ENCODE data around the gene CYP46A1.
"Not testable (repeated sequence)": the region's sequence is repeated elsewhere in the genome, so short reads cannot be mapped to it uniquely, and the experiment has no call there.

Gene CYP46A1

DNA sequence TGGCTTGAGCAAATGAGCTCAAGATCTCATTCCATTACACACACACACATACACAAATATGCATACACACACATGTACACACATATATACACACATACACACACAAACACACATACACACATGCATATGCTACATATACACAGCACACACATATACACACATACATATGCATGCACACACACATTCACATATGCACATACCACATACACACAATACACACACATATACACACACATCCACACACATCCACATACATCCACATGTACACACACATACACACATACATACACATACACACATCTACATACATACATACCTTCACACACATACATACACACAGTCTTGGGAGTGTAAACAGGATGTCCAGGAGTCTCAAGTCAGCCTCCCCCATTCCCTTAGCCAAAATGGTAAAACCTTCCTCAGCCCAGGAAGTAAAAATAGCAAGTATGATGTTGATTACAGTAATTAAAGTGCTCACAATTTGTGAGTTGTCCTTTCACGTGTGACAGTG, 26.4 kb upstream of the CYP46A1 start:
- no peak for DNase-seq (ENCODE audit: low spot score)

DNA sequence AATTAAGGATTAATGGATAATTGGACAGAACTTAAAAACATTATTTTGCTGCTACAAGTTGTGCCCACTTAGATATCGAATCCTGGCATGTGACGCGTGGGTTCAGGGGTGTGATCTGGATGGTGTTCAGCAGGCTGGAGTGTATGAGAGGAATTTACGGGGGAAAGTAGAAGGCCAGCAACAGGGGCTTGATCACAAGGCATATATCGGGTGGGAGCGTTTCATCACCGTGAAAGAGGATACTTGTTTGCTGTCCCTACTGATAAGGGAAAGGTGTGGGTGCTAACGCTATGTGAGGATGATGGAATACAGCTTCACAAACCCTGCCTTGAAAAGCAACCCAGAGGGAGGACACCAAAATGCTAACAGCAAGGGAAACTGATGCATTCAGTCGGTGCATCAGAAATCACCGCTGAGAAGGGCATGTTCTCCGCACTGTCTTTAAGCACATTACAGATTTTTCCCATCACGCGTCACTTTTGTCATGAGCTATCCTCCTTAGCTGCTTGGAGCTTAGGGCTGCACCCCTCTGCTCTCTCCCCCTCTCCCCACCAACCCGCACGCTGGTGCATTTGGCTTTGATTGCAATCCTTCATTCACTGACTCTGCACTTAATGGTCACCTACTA, 25.8 kb upstream of the CYP46A1 start:
- no peak for DNase-seq (ENCODE audit: low spot score)

DNA sequence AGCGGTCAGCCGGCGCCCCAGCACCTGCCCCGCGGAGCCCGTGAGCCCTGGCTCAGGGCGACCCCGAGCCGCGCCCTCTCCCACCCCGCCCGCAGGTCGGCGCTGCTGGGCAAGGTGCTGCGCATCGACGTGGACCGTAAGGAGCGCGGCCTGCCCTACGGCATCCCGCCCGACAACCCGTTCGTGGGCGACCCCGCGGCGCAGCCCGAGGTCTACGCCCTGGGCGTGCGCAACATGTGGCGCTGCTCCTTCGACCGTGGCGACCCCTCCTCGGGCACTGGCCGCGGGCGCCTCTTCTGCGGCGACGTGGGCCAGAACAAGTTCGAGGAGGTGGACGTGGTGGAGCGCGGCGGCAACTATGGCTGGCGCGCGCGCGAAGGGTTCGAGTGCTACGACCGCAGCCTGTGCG, 24.8 kb upstream of the CYP46A1 start:
- DNase-seq (ENCODE audit: low spot score): no peak

DNA sequence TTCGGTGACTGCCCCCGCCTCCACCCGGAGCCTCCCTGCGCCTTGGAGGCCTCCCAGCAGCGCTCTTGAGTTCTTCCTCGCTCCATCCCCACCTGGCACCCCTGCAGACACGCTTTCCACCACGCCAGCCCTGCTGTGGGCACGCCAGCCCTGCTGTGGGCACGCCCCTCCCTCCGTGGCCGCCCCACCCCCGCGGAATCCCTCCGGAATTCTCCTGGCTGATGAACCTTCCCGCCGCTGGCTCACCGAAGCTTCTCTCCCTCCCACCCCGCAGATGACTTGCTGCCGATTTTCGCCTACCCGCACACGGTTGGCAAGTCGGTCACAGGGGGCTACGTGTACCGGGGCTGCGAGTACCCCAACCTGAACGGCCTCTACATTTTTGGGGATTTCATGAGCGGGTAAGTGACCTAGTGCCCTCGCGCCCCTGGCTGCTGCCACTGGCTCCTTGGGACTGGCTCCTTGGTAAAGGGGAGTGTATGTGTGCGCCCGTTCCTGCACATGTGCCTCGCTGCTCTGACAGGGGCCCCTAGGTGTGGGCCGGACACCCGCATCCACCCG, 24.0 kb upstream of the CYP46A1 start:
- DNase-seq (ENCODE audit: low spot score): no peak

DNA sequence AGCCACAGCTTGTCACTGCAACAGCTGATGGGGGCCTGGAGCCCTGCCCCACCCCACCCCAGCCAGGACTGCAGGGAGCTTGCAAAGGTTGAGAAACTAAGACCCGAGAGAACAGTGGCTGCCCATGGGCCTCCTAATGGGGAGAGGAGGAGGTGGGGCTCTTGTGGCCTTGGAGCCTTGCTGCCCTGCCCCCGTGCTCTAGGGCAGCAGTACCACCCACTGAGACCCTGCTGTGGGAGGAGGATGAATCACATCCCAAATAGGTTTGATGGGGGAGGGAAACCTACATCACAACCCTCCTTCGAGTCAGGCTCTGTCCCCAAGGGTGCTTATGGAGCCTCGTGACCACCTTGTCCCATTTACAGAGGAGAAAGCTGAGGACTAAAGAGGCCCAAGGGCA, 23.3 kb upstream of the CYP46A1 start:
- no peak for DNase-seq (ENCODE audit: low spot score)

DNA sequence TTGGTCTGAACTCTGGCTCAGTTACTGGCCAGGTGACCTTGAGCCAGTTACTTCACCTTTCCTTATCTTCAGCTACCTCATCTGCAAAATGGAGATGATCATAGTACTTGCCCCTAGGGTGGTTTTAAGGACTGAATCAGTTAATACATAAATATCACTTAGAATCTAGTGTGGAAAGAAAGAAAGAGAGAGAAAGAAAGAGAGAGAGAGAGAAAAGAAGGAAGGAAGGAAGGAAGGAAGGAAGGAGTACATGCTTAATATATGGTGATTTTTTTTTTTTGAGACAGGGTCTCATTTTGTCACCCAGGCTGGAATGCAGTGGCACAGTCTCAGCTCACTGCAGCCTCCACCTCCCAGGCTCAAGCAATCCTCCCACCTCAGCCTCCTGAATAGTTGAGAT, 22.9 kb upstream of the CYP46A1 start:
- DNase-seq (ENCODE audit: low spot score): not testable (repeated sequence)

DNA sequence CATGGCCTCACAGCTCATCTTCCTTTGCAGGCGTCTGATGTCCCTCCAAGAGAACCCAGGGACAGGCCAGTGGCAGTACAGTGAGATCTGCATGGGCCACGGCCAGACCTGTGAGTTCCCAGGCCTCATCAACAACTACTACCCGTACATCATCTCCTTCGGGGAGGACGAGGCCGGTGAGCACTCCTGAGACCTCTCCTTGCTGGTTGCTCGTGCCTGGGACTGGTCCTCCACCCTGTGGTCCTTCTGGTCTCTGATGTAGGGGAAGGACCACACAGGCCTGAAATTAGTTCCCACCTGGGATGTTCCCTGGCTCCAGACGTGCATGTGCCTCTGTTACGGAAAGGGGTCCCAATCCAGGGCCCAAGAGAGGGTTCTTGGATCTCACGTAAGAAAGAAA, 21.3 kb upstream of the CYP46A1 start:
- no peak for DNase-seq (ENCODE audit: low spot score)

DNA sequence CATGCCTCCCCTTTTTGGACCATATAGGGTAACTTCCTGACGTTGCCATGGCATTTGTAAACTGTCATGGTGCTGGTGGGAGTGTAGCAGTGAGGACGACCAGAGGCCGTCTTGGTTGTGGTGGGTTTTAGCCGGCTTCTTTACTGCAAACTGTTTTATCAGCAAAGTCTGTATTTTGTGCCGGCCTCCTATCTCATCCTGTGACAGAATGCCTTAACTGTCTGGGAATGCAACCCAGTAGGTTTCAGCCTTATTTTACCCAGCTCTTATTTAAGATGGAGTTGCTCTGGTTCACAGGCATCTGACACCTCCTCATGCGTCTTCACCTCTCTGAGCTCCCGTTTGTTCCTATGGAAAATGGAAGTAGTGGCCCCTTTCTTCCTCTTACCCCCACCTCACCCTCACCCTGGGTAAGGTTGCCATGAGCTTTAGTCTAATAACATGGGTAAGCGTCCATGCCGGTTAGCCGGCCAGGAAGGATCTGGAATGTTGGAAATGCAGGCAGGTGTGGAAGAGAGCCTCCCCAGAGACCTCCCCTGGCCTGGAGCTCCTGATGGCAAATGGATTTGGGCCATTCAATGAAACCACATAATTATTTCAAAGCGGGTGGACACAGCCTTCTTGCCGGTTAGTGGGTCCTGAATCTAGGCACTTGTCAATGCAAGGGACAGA, 20.6 kb upstream of the CYP46A1 start:
- no peak for DNase-seq (ENCODE audit: low spot score)

DNA sequence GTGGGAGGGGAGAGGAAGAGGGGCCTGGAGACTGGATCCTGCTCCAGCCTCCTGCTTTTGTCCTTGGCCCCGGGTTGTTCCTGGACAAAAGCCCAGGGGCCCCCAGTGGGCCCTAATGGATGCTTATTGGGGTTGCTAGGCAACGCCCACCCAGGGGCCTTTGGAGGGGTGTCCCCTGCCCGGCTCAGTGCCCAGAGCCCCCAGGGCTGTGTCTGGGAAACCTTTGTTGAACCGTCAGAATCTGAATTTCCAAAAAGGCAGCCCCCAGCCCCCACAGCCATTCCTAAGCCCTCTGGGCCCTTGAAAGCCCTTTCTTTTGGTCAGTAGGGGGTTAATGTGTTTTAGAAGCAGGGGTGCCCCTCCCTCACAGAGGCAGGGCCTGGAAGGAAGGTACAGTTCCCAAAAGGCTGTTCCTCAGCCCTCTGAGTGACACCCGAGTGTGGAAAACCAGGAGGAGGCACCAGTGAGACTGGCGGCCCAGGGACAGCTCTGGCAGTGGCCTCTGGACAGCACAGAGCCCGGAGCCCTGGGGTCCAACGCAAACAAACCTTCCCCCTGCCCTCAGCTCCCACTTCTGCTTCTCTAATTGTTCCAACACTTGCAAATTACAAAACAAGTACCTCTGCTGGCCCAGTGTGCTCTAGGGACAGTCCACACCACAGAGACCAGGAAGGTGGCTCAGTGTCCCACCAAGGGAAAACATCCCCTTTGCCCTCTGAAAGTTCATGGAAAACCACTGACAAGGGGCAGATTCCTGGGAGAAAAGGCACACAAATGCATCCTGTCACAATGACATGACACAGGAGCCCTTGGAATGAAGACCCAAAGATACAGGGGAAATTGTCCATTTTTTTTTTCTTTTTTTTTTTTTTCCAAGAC, 19.8 kb upstream of the CYP46A1 start:
- no peak for DNase-seq (ENCODE audit: low spot score)

DNA sequence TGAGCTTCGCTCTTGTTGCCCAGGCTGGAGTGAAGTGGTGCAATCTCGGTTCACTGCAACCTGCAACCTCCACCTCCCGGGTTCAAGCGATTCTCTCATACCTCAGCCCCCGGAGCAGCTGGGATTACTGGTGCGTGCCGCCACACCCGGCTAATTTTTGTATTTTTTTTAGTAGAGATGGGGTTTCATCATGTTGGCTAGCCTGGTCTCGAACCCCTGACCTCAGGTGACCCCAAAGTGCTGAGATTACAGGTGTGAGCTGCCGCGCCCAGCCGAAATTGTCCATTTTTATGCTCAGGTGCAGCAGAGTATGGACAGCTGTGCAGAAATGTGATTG, 19.2 kb upstream of the CYP46A1 start:
- DNase-seq (ENCODE audit: low spot score): no peak

DNA sequence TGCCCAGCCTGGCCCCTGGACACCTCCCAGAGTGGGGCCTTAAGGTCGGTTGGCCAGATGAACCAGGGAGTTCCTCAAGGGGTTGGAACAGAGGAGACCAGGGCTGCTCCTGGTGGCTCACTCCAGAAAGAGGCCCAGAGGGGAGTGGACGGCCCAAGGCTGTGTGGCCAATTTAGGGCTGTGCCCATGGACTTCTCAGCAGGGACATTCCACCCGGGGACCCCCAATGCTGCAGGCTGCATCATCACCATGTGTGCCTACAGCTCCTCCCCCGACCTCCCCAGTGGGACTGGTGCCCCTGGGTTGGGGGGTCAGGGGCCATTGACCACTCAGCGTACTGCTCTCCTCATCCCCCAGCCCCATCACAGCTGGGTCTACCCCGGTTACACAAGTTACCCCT, 17.6 kb upstream of the CYP46A1 start:
- no peak for DNase-seq (ENCODE audit: low spot score)

DNA sequence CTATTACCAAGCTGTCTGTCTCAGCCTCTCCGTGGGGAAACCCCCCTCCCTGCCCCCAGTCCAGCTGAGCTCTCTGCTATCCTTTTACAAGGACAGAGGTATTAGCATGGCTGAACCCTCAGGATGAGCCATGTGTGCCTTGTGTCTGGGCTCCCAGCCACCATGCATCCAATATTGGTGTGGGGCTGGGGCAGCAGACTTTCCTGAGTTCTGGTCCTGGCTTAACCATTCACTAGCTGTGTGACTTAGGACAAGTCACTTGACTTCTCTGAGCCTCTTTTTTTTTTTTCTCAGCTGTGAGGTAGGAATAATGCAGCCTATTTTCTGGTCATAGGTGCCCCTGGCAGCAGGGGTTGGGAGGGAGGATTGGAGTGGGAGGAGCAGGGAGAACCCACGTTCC, 17.1 kb upstream of the CYP46A1 start:
- DNase-seq (ENCODE audit: low spot score): no peak

DNA sequence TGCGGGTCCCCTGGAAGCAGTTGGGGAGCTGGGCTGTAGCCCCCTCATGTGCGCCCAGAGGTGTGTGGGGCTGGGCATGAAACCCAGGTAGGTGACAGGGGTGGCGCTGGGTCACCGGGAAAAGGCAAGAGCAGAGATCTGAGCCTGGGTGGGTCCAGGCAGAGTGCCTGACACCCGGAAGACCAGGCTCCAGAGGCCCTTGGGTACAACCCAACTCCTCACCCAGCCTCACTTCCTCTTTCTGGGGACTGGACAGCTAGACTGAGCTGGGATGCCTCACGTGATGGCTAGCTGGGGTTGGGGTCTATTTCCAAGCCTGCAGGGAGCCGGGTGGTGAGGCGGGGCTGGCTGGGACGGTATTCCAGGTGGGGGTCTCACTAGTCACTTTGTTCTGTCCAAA, 16.3 kb upstream of the CYP46A1 start:
- DNase-seq (ENCODE audit: low spot score): no peak

DNA sequence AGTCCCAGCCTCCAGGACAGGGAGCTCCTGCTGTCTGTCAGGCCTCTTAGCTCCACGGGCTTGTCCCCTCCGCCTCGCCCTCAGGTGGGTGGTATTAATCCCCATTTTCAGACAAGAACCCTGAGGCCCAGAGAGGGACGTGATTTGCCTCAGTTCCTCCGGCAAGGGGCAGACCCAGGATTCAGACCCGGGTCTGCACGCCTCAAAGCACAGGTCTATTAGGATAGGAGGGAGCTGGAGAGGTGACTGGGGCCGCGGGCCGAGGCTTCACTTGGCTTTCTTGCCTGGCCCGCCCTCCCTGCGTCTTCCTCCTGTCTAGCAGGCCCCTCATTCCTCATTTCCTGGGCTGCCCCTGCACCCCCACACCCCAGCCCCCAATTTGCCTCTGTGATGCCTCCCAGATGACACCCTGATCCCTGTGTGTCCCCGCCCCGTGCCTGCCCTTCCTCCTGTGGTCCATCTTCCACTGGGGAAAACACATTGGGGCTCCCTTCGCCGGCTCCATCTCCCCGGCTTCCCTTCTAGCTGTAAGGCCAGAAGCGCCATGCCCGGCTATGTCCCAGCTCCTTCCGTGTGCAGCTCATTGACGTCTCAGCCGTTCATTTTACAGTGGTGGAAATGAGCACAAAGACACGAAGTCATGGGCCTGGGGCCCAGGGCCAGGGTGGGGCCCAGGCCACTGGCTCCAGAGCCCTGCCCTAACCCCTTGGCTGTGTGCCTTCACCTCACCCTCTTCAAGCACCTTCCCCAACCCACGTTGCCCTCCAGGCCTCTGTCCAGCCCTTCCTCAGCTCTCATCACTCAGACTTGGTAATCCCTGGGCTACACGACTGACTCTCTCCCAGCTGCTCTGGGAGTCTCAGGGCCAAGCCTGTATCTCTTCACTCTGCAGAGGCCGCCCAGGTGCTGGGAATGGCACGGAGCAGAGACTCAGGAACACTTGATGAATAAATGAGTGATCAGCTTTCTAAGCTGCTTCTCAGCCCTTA, 15.5 kb upstream of the CYP46A1 start:
- DNase-seq (ENCODE audit: low spot score): no peak

DNA sequence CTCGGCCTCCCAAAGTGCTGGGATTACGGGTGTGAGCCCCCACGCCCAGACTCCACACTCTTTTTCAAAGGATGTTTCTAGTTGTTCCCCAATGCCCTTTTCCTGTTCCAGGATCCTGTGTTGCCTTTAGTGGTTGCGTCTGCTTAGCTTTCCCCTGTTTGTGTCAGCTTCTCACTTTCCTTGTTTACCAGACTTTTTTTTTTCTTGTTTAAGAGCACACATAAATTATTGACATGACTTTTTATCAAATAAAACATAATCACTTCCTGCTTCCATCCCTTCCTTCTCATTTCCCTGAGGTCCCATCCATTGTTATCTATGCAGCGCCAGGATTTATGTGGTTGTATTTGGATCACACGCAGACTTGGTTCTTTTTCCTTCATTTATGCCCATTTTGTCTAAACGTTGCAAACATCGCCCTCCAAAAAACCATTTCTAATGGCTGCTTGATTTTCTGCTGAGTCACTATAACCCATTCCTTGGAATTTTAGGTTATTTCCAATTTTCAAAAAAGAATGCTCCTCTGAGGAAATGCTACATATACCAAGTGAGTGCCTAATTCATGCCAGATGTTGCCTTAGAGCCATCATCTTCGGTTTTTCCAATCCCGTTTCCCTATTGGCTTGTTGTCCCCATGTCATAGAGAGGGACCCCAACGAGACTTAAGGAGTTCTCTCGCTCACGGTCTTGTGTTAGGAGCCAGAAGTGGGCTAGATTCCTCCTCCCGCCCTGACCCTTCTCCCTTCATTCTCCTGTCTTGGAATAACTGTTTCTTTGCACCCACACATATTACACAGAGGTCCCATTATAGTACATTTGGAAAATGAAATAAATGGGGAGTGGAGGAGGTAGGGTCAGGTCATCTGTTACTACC, 13.5 kb upstream of the CYP46A1 start:
- DNase-seq (ENCODE audit: low spot score): no peak

DNA sequence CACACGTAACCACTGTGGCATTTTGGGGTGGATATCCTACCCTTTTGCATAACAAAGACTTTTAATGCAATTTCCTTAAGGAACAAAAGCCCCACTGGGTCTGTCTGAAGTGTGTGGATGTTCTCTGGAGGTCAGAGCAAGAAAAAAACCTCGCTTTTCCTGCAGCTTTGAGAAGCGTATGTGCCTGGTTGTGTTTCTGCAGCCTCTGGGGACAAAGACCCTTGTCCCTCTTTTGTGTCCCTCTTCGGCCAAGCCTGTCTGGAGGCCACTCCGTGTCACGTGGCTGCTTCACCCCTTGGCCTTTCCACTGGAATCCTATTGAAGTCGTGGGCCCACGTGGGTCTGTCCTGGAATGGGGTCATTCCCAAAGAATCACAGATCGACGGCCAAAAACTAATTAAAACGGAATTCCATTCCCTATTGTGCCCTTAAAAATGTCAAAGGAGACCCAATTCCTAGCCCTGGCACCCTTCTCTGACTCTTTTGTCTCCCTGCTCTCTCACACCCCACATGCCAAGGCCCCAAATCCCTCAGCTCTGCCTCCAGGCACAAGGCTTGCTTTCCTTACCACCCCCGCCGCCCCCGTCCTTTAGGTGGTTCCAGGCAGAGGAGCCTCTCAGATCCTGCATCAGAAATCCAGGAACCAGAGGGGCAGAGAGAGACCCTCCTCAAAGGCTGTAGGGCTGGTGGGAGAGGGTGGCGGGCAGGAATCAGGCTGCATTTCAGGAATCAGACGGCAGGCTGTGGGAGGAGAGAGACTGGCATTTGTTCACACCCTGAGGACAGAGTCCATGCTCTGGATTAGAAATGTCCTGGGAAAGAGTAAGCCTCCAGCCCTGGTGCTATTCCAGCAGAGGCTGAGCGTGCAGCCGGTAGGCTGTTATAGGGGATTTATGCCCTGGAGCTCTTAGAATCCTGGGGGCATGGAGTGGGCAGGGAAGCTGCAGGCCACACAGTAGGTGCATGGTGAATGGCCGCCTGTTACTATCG, 12.6 kb upstream of the CYP46A1 start:
- DNase-seq (ENCODE audit: low spot score): no peak

DNA sequence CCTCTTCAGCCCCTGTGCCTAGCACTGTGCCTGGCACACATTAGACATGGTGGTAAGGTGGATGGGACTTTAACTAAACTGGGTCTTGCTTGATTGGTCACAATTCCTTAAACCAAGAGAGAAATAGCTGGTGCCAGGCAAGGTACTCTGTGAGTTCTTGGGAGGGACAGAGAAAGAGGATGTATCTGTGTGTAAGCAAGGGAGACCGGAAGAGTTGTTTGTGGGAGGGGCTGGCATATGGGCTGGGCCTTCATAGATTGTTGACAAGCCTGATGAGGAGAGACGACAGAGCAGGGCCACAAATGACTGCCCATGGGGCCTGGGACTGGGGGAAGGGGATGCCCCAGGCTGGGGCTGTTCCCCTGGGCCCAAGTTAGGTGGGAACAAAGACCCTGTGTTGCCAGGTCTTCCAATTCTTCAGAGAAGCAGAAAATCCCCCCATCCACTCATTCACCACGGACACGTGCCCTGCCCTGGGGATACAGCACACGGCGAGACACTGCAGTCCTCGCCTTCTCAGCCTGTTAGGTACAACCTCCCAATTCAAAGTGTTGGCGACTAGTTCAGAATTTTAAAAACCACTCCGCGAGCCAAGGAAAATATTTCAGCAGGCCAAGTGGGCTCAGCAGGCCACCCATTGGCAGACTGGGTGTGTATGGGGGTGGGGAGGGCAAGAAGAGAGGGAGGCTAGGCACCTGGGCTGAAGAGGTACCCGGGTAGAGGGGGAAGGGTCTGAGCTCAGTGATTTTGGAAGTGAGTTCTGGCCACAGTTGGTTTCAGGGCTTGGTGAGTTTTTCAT, 11.4 kb upstream of the CYP46A1 start:
- no peak for DNase-seq (ENCODE audit: low spot score)

DNA sequence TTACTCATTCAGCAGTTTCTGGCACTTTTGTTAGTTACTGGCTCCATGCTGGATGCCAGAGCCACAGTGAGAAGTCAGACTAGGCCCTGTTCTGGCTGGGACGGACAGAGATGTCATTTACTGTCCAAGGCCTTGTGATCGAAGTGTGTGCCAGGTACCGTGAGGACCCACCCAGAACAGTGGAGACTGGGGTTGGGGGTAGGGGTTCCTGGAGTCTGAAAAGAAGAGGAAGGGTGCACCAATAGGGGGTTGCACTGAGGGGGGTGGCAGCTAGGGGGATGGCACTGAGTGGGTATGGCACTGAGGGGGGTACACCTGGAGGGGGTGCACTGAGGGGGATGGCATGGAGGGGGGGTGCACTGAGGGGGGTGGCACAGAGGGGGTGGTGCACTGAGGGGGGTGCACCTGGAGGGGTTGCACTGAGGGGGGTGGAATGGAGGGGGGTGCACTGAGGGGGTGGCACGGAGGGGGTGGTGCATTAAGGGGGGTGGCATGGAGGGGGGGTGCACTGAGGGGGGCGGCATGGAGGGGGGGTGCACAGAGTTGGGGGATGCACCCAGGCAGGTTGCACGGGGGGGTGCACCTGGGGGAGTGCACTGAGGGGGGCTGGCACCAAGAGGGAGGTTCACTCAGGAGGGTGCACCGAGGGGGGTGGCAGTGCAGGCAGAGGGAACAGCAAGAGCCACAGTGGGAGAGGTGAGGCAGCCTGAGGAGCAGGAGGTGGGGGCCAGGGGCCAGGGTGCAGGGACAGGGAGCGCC, 10.6 kb upstream of the CYP46A1 start:
- no peak for DNase-seq (ENCODE audit: low spot score)
